GM12878 (cell line): ENCODE data around the gene FMR1. TPM values are rescaled to one million over a fixed set of nuclear protein-coding genes. Genes with fewer than 3 reads are reported as not detected.

Experiments
- BCL11A ChIP-seq: IDR thresholded peaks from 2 replicates; pipeline ENCODE4 v1.6.1; 2011; ENCODE audit warnings: low read depth, low read length
- CEBPZ ChIP-seq: fragments of 150-350 bp; IDR thresholded peaks from 2 replicates; pipeline ENCODE4 v1.6.1; 2016; ENCODE audit warnings: low read depth, low read length
- E4F1 ChIP-seq: fragments of 450-650 bp; IDR thresholded peaks from 2 replicates; pipeline ENCODE4 v1.6.1; 2018; ENCODE audit warnings: borderline replicate concordance, mild to moderate bottlenecking; ENCODE audit not compliant: partially characterized antibody
- MEF2B ChIP-seq: fragments of 450-650 bp; IDR thresholded peaks from 2 replicates; pipeline ENCODE4 v1.6.1; 2018; ENCODE audit warnings: mild to moderate bottlenecking, moderate library complexity; ENCODE audit not compliant: partially characterized antibody, poor library complexity, severe bottlenecking
- RELA ChIP-seq: fragments of 450-650 bp; IDR thresholded peaks from 2 replicates; pipeline ENCODE4 v1.8.0; 2014; ENCODE audit warnings: borderline replicate concordance; ENCODE audit not compliant: partially characterized antibody
- ZNF384 ChIP-seq: IDR thresholded peaks from 2 replicates; pipeline ENCODE4 v1.6.1; 2012; ENCODE audit warnings: low read depth, mild to moderate bottlenecking, low read length, improper control_type of control experiment, borderline replicate concordance
- polyA plus RNA-seq, 11 experiments: library from polyadenylated mRNA; depleted of rRNA in 4 of 11; unstranded in 6 of 11; stranded (reverse) in 5 of 11; fragments of >200 nt; fragmentation: Nextera tagmentation in 4 of 11; fragmentation: Illumina TruSeq in 1 of 11; extraction: Ambion mirVana in 4 of 11; extraction: Trizol in 1 of 11; gene quantifications; 1 replicate in 1 of 11; 2 replicates in 10 of 11; pipeline versions ENCODE4 v1.2.1 to v1.2.3, GENCODE V29; 2011 to 2016; ENCODE audit warnings: inconsistent platforms in 2 of 11, missing spikeins in 2 of 11, low read depth in 1 of 11
- total RNA-seq, 4 experiments: library from RNA; depleted of rRNA in 3 of 4; stranded (reverse); fragments of >200 nt in 3 of 4; fragmentation: Illumina TruSeq in 1 of 4; extraction: Trizol in 1 of 4; gene quantifications; 2 replicates each; pipeline versions ENCODE4 v1.2.1 to v1.2.3, GENCODE V29; 2013 to 2021

Gene FMR1
- total and polyA plus RNA-seq, 10 of the 15 experiments (the other 5 are each of a cell fraction or from before 2014, with no cell fraction given) = 7.9 to 37.5 (median 19.3) TPM

- no peak for TF ChIP-seq MEF2B
- no peak for TF ChIP-seq E4F1
- TF ChIP-seq ZNF384 = no peak
- TF ChIP-seq RELA = no peak
- TF ChIP-seq BCL11A = no peak
- TF ChIP-seq CEBPZ = no peak
Measured at GRCh38 chrX:147911192-147912022, at the start of gene FMR1 (continued).
